Thoracic aorta (tissue), 2 donors: ENCODE results near the gene IL17C. TPM values are rescaled to one million over a fixed set of nuclear protein-coding genes. Genes with fewer than 3 reads are reported as not detected.

ENCODE experiments used
- ATAC-seq: fragments of 150-250 bp; one replicate; pipeline ENCODE4 v1.8.0; 2017; ENCODE audit warnings: low read depth; ENCODE audit not compliant: insufficient number of reproducible peaks, low FRiP score
- DNase-seq: peaks from one replicate; pipeline ENCODE4 v3.0.0-alpha.2; 2020; ENCODE audit warnings: low spot score
- H3K27ac ChIP-seq, 2 donors: fragments of 200-600 bp; sonication (generic); 1 replicate in 1 of 2; 2 replicates in 1 of 2; pipeline ENCODE4 v1.5.1; 2016; ENCODE audit warnings: mild to moderate bottlenecking in 2 of 2, moderate library complexity in 2 of 2
- H3K27me3 ChIP-seq: fragments of 200-600 bp; sonication (generic); replicated peaks from 2 replicates; pipeline ENCODE4 v1.6.0; 2016; ENCODE audit warnings: mild to moderate bottlenecking; ENCODE audit not compliant: insufficient read depth
- H3K36me3 ChIP-seq: fragments of 200-600 bp; sonication (generic); one replicate; pipeline ENCODE4 v1.5.1; 2016
- H3K4me1 ChIP-seq, 2 donors: fragments of 200-600 bp; sonication (generic); 1 replicate in 1 of 2; 2 replicates in 1 of 2; pipeline versions ENCODE4 v1.5.1 to v1.6.0; 2016; ENCODE audit warnings: low read depth in 2 of 2, mild to moderate bottlenecking in 1 of 2; ENCODE audit not compliant: control insufficient read depth in 1 of 2
- H3K4me3 ChIP-seq: fragments of 200-600 bp; sonication (generic); 2 replicates; pipeline ENCODE4 v1.5.1; 2016; ENCODE audit warnings: mild to moderate bottlenecking
- H3K9me3 ChIP-seq: fragments of 200-600 bp; sonication (generic); 2 replicates; pipeline ENCODE4 v1.5.1; 2016
- total RNA-seq, 2 donors: library from RNA; depleted of rRNA; stranded (reverse); fragments of >200 nt; gene quantifications; one replicate each; pipeline versions ENCODE4 v1.1.0 to v1.2.3, GENCODE V29; 2016
- TF ChIP-seq, protein P1 (sequence below): fragments of 200-600 bp; sonication (generic); IDR thresholded peaks from one replicate; pipeline ENCODE4 v1.5.1; 2019; ENCODE audit warnings: antibody characterized with exemption

IL17C gene, protein sequence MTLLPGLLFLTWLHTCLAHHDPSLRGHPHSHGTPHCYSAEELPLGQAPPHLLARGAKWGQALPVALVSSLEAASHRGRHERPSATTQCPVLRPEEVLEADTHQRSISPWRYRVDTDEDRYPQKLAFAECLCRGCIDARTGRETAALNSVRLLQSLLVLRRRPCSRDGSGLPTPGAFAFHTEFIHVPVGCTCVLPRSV
- total RNA-seq = under 1 TPM in 1 of 2 donors, not detected in 1; 0.92 TPM

DNA sequence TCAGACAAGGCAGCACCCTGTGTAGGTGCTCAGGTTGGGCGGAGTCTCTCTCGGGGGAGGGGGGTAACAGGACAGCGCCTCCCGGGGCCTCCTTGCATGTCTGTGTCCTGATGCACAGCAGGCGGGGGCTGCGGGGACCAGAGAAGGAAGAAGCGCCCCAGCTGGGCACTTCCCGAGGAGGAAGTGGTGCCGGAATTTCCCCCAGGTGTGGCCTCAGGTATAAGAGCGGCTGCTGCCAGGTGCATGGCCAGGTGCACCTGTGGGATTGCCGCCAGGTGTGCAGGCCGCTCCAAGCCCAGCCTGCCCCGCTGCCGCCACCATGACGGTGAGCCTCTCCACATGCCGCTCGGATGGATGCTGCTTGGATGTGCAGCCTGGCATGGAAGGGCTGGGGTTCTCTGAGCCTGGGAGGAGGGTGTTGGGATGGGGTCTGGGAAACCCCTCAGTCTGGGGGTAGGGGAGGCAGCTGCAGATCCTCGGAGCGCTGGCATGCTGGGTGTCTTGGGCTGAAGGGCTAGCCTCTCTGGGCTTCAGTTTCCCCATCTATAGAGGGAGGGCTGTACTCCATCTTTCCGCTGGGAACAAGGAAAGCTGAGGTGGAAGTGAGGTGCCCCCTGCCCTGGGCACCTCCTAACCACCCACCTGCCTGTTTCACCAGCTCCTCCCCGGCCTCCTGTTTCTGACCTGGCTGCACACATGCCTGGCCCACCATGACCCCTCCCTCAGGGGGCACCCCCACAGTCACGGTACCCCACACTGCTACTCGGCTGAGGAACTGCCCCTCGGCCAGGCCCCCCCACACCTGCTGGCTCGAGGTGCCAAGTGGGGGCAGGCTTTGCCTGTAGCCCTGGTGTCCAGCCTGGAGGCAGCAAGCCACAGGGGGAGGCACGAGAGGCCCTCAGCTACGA, at the start of gene IL17C:
Gene IL17C, plus strand, starts transcription at position 250 of the 908 bp plus-strand sequence. Its CDS starts 70 bp downstream, at position 320.
- no peak within 1 kb of the TSS for H3K4me3 ChIP-seq
- no peak for ATAC-seq
- TF ChIP-seq, protein P1, sequence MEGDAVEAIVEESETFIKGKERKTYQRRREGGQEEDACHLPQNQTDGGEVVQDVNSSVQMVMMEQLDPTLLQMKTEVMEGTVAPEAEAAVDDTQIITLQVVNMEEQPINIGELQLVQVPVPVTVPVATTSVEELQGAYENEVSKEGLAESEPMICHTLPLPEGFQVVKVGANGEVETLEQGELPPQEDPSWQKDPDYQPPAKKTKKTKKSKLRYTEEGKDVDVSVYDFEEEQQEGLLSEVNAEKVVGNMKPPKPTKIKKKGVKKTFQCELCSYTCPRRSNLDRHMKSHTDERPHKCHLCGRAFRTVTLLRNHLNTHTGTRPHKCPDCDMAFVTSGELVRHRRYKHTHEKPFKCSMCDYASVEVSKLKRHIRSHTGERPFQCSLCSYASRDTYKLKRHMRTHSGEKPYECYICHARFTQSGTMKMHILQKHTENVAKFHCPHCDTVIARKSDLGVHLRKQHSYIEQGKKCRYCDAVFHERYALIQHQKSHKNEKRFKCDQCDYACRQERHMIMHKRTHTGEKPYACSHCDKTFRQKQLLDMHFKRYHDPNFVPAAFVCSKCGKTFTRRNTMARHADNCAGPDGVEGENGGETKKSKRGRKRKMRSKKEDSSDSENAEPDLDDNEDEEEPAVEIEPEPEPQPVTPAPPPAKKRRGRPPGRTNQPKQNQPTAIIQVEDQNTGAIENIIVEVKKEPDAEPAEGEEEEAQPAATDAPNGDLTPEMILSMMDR = no peak
- DNase-seq = no peak
- H3K27ac ChIP-seq = no peak within 1 kb of the TSS
- peaks cover 7% of the 10 kb centered on the region for H3K27me3 ChIP-seq
- no peaks in the 10 kb centered on the region for H3K36me3 ChIP-seq
- no peaks in the 10 kb centered on the region for H3K9me3 ChIP-seq
- peaks cover 0 to 10% of the 10 kb centered on the region in 2 donors for H3K4me1 ChIP-seq

DNA sequence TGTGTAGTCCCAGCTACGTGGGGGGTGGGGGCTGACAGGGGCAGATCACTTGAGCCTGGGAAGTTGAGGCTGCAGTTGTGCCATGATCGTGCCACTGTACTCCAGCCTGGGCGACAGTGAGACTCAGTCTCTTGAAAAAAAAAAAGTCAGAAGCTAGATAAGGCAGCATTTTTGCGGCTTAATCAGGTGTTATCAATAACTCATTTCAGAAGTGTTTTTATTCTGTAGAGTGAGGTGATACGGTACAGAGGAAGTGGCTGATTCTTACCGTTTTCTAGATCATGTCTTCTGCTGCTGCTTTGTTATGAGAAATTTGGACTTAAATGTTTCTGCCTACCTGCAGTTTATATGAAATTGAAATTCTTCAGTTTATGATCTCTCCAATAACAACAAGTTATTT, 49.6 kb upstream of the IL17C start:
- no peak for DNase-seq
- Histone ChIP-seq H3K27ac (no peak overlapping the region), H3K27me3 (no peaks in the 10 kb centered on the region), H3K36me3 (peaks cover 29% of the 10 kb centered on the region), H3K4me1 (no peaks in the 10 kb centered on the region), H3K4me3 (no peak overlapping the region), H3K9me3 (no peaks in the 10 kb centered on the region)
- no peak for ATAC-seq
- TF ChIP-seq, protein P1 = no peak

DNA sequence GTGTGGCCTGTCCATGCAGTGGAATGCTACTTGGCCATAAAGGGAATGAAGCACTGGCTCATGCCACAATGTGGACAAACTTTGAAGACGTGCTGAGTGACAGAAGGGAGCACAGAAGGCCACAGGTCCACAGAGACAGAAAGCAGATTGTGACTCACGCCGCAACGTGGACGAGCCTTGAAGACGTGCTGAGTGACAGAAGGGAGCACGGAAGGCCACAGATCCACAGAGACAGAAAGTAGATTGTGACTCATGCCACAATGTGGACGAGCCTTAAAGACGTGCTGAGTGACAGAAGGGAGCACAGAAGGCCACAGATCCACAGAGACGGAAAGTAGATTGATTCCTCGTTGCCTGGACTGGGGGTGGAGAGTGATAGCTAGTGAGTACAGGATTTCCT, 48.9 kb upstream of the IL17C start:
- Histone ChIP-seq H3K4me1 (no peaks in the 10 kb centered on the region), H3K27me3 (no peaks in the 10 kb centered on the region), H3K36me3 (peaks cover 29% of the 10 kb centered on the region), H3K27ac (no peak overlapping the region), H3K9me3 (no peaks in the 10 kb centered on the region), H3K4me3 (no peak overlapping the region)
- DNase-seq (no peak), ATAC-seq (no peak)
- TF ChIP-seq, protein P1 = no peak

DNA sequence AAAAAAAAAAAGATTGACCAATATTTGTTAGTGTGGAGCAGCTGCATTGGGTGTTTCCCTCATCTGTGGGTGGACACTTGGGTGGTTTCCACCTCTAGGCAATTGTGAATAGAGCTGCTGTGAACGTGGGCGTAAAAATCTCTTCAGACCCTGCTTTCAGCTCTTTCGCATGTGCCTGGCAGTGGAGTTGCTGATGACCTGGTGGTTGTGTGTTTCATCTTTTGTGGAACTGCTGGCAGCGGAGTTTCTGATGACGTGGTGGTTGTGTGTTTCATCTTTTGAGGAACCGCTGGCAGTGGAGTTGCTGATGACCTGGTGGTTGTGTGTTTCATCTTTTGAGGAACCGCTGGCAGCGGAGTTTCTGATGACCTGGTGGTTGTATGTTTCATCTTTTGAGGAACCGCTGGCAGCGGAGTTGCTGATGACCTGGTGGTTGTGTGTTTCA, 46.8 kb upstream of the IL17C start:
- H3K9me3 ChIP-seq = no peaks in the 10 kb centered on the region
- peaks cover 26% of the 10 kb centered on the region for H3K36me3 ChIP-seq
- H3K4me1 ChIP-seq = no peaks in the 10 kb centered on the region
- no peak for ATAC-seq
- H3K27me3 ChIP-seq = no peaks in the 10 kb centered on the region
- no peak for DNase-seq
- H3K4me3 ChIP-seq = no peak overlapping the region
- H3K27ac ChIP-seq = no peak overlapping the region
- TF ChIP-seq, protein P1 = no peak

DNA sequence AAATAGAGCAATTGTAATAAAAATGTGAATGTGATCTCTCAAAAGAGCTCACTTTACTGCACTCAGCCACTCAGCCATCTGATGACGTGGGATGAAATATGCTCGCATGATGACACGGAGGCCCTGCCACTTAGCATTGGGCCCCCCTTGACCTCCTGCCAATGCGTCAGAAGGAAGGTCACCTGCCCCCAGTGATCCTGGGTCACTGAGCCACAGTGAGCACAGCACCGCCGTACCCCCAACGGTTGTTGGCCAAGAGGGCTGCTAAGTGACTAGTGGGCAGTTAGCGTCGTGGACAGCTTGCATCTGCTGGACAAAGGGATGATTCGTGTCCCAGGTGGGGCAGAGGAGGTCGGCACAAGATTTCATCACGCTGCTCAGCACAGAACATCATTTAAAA, 45.3 kb upstream of the IL17C start:
- Histone ChIP-seq H3K4me1 (no peaks in the 10 kb centered on the region), H3K4me3 (no peak overlapping the region), H3K9me3 (no peaks in the 10 kb centered on the region), H3K36me3 (peaks cover 13% of the 10 kb centered on the region), H3K27me3 (no peaks in the 10 kb centered on the region), H3K27ac (no peak overlapping the region)
- TF ChIP-seq, protein P1 = no peak
- DNase-seq = no peak
- ATAC-seq = no peak
